Transverse colon (tissue), 4 donors: Measurements from ENCODE around the gene NR0B2.

ENCODE experiments used
- CTCF ChIP-seq, 5 experiments: fragments of 200-600 bp in 3 of 5; fragments of 450-650 bp in 2 of 5; sonication (generic) in 3 of 5; IDR thresholded peaks; 1 replicate in 2 of 5; 2 replicates in 3 of 5; pipeline ENCODE4 v1.5.1; 2016 to 2017; ENCODE audit warnings: antibody characterized with exemption in 5 of 5, inconsistent platforms in 3 of 5, mild to moderate bottlenecking in 2 of 5, moderate library complexity in 1 of 5
- EP300 ChIP-seq: sonication (generic); formaldehyde crosslinking; IDR thresholded peaks from one replicate; pipeline ENCODE4 v1.6.1; 2017; ENCODE audit warnings: antibody characterized with exemption, low read depth
- POLR2A ChIP-seq: fragments of 450-650 bp; IDR thresholded peaks from one replicate; pipeline ENCODE4 v1.6.1; 2016; ENCODE audit warnings: antibody characterized with exemption, mild to moderate bottlenecking, moderate library complexity
- POLR2AphosphoS5 ChIP-seq, 3 donors: sonication (generic); formaldehyde crosslinking; IDR thresholded peaks; one replicate each; pipeline ENCODE4 v1.6.1; 2016; ENCODE audit warnings: antibody characterized with exemption in 3 of 3

GRCh38 chr1:26921540-26922430 is 8.0 kb upstream of the NR0B2 start, which contains the start of gene NUDC:
- peak in 1 of 5 experiments; percentile 35 for TF ChIP-seq CTCF (IDR thresholded peaks at IDR 0.05)
- no peak for TF ChIP-seq EP300
- peak; percentile 86 for TF ChIP-seq POLR2A
- peak; percentile 94 to 98 (median 97) for TF ChIP-seq POLR2AphosphoS5 (IDR thresholded peaks at IDR 0.05)
